Loucy (cell line): Measurements from ENCODE around the gene PLSCR5.
A peak's percentile ranks its signal among the peaks of the same experiment; 100 is the strongest.

Experiments
- H2AFZ ChIP-seq: fragments of 200-600 bp; sonication (generic); 2 replicates; pipeline ENCODE4 v1.6.0; 2016; ENCODE audit warnings: antibody characterized with exemption, mild to moderate bottlenecking, low read length, moderate library complexity
- H3F3A ChIP-seq: fragments of 200-600 bp; 2 replicates; pipeline ENCODE4 v1.6.0; 2016; ENCODE audit warnings: antibody characterized with exemption, low read depth, mild to moderate bottlenecking
- H3K27me3 ChIP-seq: fragments of 200-600 bp; sonication (generic); 2 replicates; pipeline ENCODE4 v1.6.1; 2014; ENCODE audit warnings: low read length, mild to moderate bottlenecking; ENCODE audit not compliant: insufficient read depth, poor library complexity, severe bottlenecking
- H3K36me3 ChIP-seq: fragments of 200-600 bp; sonication (generic); 2 replicates; pipeline ENCODE4 v1.6.1; 2016; ENCODE audit warnings: low read length; ENCODE audit not compliant: insufficient read depth
- H3K4me1 ChIP-seq: fragments of 200-600 bp; sonication (generic); 2 replicates; pipeline ENCODE4 v1.5.1; 2014; ENCODE audit warnings: low read length, mild to moderate bottlenecking; ENCODE audit not compliant: insufficient read depth, poor library complexity, severe bottlenecking
- H3K4me2 ChIP-seq: fragments of 200-600 bp; sonication (generic); 2 replicates; pipeline ENCODE4 v1.6.0; 2014; ENCODE audit warnings: antibody characterized with exemption, low read length, low read depth, mild to moderate bottlenecking; ENCODE audit not compliant: poor library complexity, severe bottlenecking
- H3K4me3 ChIP-seq: fragments of 200-600 bp; sonication (generic); 2 replicates; pipeline ENCODE4 v1.5.1; 2014; ENCODE audit warnings: low read length, mild to moderate bottlenecking, mixed read lengths; ENCODE audit not compliant: poor library complexity, severe bottlenecking
- H3K79me2 ChIP-seq: fragments of 200-600 bp; sonication (generic); 2 replicates; pipeline ENCODE4 v1.6.1; 2014; ENCODE audit warnings: low read length; ENCODE audit not compliant: insufficient read depth
- H3K9ac ChIP-seq: fragments of 200-600 bp; sonication (generic); 2 replicates; pipeline ENCODE4 v1.6.0; 2014; ENCODE audit warnings: mild to moderate bottlenecking, low read depth, low read length, moderate library complexity; ENCODE audit not compliant: poor library complexity, severe bottlenecking
- H3K9me2 ChIP-seq: fragments of 200-600 bp; sonication (generic); replicated peaks from 2 replicates; pipeline ENCODE4 v1.6.1; 2016; ENCODE audit warnings: low read depth, low read length, mixed read lengths
- H3K9me3 ChIP-seq: fragments of 200-600 bp; sonication (generic); 2 replicates; pipeline ENCODE4 v1.6.1; 2014; ENCODE audit warnings: mild to moderate bottlenecking, antibody characterized with exemption, low read length, low read depth; ENCODE audit not compliant: insufficient read depth
- H4K20me1 ChIP-seq: fragments of 200-600 bp; sonication (generic); 2 replicates; pipeline ENCODE4 v1.6.0; 2014; ENCODE audit warnings: antibody characterized with exemption, low read length, mild to moderate bottlenecking; ENCODE audit not compliant: insufficient read depth, poor library complexity, severe bottlenecking
- CTCF ChIP-seq: fragments of 200-600 bp; sonication (generic); conservative IDR thresholded peaks from 2 replicates; pipeline ENCODE4 v1.5.1; 2014; ENCODE audit warnings: mild to moderate bottlenecking, antibody characterized with exemption, low read length
- EZH2phosphoT487 ChIP-seq: fragments of 200-600 bp; IDR thresholded peaks from 2 replicates; pipeline ENCODE4 v1.6.1; 2018; ENCODE audit warnings: antibody characterized with exemption, mild to moderate bottlenecking, moderate library complexity, borderline replicate concordance

PLSCR5 gene

GRCh38 chr3:146543461-146544001 lies 61.6 kb downstream of the PLSCR5 start:
- peak overlapping the region; percentile 91 for H3K4me2 ChIP-seq
- H3K9me2 ChIP-seq = no peaks in the 10 kb centered on the region
- no peaks in the 10 kb centered on the region for H3K36me3 ChIP-seq
- H3K79me2 ChIP-seq = peaks cover 54% of the 10 kb centered on the region
- peaks cover 3% of the 10 kb centered on the region; the same call in 1 of the 2 replicates for H3F3A ChIP-seq
- TF ChIP-seq CTCF (no peak), EZH2phosphoT487 (no peak)
- H3K9me3 ChIP-seq = no peaks in the 10 kb centered on the region
- H3K27me3 ChIP-seq = no peaks in the 10 kb centered on the region
- H4K20me1 ChIP-seq = peaks cover 50% of the 10 kb centered on the region
- H3K9ac ChIP-seq = peak overlapping the region; percentile 92
- peak overlapping the region; percentile 98 for H2AFZ ChIP-seq
- H3K4me3 ChIP-seq = peak overlapping the region; percentile 95
- peaks cover 34% of the 10 kb centered on the region for H3K4me1 ChIP-seq

- Histone ChIP-seq H3K79me2 (peaks cover 58% of the 10 kb centered on the region), H3K4me3 (peak overlapping the region; percentile 95), H3K4me1 (peaks cover 34% of the 10 kb centered on the region), H3K4me2 (peak overlapping the region; percentile 91), H3K9me2 (no peaks in the 10 kb centered on the region), H3K27me3 (no peaks in the 10 kb centered on the region), H3K9me3 (no peaks in the 10 kb centered on the region), H3K9ac (peak overlapping the region; percentile 92), H3F3A (peaks cover 3% of the 10 kb centered on the region; the same call in 1 of the 2 replicates), H2AFZ (no peak overlapping the region), H4K20me1 (peaks cover 50% of the 10 kb centered on the region), H3K36me3 (no peaks in the 10 kb centered on the region)
- no peak for TF ChIP-seq EZH2phosphoT487
- TF ChIP-seq CTCF = no peak
Observed at GRCh38 chr3:146542978-146543377, 62.2 kb downstream of the PLSCR5 start.

GRCh38 chr3:146542179-146542578 lies 63.0 kb downstream of the PLSCR5 start:
- H3K36me3 ChIP-seq = no peaks in the 10 kb centered on the region

More at GRCh38 chr3:146542179-146542578, 63.0 kb downstream of the PLSCR5 start:
- Histone ChIP-seq H3K9me2 (no peaks in the 10 kb centered on the region), H3K4me3 (peak overlapping the region; percentile 95), H3K9me3 (no peaks in the 10 kb centered on the region), H4K20me1 (peaks cover 50% of the 10 kb centered on the region), H3K27me3 (no peaks in the 10 kb centered on the region), H3K4me2 (peak overlapping the region; percentile 91), H3K79me2 (peaks cover 66% of the 10 kb centered on the region), H3K9ac (peak overlapping the region; percentile 25), H3F3A (peaks cover 3% of the 10 kb centered on the region; the same call in 1 of the 2 replicates), H3K4me1 (peaks cover 42% of the 10 kb centered on the region), H2AFZ (no peak overlapping the region)
- TF ChIP-seq EZH2phosphoT487 = no peak
- no peak for TF ChIP-seq CTCF
